GM21390 (cell line): ENCODE results near the gene HECW1.

Source experiments
- ATAC-seq: cut with Tn5 transposase; IDR thresholded peaks from one replicate; pipeline ENCODE4 v1.9.1; 2021; ENCODE audit not compliant: unreplicated experiment

HECW1 gene

DNA sequence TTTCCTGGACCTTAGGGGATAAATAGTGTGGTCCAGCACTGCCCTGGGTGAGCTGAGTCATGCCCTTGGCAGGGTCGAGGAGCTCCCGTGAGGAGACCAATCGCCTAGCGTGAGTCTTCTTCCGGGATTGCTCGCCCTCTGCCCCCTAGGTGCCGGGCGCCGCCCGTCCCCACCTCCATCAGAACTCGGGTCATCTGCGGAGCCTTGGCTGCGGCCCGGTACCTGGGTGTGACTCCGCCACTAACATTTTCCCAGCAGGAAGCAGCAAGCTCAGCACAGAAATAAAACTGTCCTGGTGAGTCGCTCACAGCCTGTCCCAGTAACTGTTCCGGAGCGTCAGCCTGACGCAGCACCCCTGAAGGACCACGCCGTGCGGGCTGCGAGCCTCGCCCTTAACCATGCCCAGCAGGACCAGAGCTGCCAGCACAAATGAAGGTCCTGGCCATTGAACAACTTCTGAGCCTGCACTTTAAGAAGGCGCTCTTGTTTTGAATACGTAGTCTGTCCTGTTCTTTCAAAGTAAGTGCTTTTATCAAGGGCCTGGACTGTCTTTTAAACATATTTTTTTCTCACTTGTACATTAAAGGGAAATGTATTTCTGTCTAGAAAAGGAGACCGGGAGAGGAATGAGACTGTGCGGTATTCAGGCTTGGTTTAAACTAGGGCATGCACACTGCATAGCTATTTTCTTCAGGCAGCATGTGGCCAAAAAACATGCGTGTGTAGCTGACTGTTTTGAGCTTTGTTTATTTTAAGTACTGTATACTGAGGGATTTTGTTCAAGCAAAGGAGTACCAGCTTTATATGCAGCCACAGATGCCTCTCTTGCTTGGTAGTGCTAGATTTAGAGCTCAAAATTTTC lies 136.7 kb downstream of the HECW1 start:
- ATAC-seq: no peak

DNA sequence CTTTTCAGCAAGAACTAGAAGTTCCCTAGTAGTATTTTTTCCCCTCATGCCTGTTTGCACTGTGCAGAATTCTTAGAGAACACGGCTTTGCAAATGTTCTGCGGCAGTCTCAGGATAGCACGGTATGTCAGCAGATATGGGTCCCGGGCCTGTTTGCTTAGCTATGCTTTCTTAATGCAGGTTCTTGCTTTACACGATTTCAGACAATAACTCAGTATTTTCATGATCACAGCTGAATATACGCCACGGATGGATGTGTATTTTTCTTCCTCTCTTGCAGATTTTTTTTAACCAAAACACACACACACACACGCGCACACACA lies 137.3 kb downstream of the HECW1 start:
- ATAC-seq: no peak

DNA sequence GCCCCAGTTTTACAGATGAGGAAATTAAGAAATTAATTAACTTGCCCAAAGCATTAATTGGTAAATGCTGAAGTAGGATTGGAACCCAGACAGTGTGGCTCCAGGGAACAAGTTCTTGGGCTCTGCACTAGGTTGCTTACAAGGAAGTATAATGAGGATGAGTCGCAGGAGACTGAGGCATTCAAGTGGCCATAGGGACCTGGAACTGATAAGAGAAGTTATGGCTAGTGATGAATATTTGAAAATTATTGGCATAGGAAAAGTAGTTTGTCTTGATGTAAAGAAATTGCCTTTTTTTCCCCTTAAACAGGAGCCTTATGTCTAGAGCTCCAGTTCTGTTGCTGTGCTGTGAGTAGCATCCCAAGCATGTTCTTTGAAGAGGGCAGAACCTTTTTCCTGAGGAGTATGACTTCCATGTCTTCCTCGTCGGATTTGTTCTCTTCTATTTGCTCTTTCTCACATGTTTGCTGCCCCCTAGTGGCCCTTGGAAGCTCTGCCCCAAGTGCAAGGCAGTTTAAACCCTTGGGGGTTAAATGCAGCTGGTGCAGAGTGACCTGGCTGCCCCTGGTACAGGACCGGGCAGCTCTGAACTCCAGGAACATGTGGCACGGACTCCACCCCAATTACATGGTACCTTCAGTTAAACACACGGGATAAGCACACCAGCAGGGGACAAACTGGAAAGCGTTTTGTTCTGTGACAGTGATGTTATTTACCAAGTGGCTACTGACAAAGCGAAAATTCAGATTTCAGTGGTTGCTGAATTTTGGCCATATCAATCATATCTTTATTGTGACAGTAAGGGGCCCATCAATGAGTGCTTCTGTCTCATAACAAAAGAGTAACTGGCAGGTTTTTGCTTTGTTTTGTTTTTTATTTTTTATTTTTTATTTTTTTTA lies 148.8 kb downstream of the HECW1 start:
- peak; percentile 88 for ATAC-seq

DNA sequence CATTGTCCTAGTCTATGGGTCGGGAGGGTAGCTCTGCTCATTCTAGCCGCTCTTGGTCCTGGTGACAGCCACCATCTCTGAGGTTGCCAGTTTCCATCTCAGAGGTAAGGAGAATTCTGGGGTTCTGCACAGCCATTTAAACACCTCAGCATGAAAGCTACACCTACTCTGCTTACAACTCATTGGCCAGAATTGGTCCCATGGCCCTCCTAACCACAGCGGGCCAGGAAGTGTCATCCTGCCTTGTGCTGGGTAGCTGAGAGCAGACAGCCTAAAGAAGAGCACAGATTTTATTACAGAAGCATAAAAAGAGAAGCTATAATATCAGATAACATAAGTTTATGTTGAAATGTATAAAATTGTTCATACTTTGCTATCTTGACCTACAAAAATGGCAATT lies 152.7 kb downstream of the HECW1 start:
- ATAC-seq: no peak

DNA sequence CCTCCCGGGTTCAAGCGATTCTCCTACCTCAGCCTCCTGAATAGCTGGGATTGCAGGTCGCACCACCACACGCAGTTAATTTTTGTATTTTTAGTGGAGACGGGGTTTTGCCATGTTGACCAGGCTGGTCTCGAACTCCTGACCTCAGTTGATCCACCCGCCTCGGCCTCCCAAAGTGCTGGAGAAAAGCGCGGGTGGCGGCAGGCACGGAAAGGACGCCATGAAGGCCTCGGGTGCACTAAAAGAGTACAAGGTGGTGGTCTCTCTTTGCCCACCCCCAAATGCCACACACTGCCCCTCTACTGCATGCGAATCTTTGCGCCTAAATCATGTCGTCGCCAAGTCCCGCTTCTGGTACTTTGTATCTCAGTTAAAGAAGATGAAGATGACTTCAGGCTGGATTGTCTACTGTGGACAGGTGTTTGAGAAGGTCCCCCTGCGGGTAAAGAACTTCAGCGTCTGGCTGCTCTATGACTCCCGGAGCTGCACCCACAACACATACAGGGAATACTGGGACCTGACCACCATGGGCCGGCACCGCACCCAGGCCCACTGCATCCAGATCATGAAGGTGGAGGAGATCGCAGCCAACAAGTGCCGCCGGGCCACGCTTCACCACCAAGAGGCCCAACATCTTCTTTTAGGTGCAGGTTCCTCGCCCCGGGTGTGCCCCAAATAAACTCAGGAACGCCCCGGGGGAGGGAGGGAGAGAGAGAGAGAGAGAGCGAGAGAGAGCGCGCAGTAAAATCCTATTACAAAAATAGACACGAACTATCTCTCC lies 161.7 kb downstream of the HECW1 start:
- no peak for ATAC-seq

DNA sequence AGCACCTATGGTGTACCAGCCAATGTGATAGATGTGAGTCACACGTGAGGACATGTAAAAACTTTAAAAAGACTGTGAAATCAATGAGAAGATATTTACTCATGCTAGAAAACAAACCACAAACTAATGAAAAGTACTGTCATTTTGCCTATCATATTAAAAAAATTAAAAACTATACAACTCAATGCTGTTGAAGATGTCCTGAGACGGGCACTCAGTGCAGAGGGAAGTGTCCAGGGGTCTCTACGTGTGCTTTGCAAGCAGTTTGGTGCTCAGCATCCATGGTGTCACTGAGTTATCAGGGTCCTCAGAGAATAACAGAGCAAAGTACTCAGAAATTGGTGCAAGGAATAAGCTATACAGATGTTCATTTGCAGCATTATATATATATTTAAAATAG lies 162.3 kb downstream of the HECW1 start:
- ATAC-seq: no peak

DNA sequence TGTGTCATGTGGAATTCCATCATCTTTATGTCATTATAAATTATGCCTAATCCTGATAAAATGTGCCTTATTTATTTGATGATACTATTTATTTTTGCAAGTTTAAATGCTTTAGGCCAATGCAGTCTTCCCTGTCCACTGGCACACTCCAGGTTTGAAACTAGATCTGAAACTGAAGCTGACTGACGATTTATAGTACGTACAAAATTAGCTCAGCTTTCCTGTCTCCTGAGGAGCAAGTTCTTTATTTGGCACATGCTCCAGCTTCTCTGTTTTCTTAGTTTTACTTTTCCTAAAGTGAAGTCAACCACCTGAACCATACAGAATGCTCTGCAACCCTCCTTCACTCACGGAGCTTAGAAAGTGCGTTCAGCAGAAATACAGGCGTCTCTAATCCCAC lies 164.1 kb downstream of the HECW1 start:
- no peak for ATAC-seq

DNA sequence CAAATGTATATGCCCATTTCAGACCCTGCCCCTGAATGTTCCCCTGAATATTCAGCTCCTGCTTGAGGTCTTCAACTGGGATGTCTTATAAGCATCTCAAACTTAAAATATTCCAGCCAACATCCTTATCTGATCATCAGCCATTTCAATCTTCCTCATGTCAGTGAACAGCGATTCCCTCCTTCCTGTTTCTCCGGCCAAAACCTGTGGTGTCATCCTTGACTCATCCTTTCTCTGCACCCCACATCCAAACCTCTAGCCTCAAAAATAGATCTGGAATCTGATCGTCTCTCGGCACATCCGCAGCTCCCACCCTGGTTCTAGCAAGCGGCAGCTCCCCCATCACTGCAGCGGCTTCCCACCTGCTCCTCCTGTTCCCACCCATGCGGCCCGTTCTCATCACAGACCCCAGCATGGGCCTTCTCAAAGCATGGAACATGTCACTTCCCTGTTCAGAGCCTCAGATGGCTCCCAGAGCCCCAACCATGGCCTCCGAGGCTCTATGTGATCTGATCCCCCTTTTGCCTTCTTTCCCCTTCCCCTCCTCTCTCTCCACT lies 165.7 kb downstream of the HECW1 start:
- ATAC-seq: no peak

DNA sequence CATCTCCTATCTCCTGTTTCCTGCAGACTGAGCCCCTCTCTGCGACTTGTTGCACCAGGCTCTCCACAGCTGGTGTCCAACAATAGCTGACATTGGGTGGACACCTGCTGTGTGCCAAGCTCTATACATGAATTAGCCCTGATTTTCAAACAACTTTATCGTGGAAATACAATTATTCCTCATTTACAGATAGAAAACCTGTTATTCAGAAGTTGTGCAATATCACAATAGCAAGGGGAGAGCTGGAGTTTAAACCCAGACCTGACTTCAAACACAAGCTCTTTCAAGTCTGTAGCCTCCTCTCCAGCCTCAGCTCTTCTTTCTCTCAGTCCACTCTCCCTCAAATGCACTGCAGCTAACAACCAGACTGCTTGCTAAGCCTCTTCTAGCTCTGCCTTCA lies 168.8 kb downstream of the HECW1 start:
- ATAC-seq: no peak

DNA sequence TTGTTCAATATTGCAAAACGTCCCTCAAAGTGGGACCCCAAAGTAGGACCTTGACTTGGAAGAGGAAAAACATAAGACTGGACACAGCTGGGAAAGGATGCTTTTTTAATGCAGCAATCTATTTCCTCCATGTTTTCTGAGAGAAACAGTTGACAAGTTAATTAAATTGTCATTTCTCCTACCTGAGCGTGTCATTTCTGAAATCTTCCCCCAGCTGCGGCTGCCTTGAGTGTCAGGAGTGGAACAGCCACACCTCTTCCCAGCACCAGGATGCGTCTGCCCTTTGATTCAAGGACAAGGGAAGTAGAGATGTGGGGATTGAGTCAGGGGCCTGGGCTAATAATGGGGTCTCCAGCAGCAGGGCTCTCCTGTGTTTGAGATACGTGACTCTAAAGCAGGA lies 171.3 kb downstream of the HECW1 start:
- no peak for ATAC-seq

DNA sequence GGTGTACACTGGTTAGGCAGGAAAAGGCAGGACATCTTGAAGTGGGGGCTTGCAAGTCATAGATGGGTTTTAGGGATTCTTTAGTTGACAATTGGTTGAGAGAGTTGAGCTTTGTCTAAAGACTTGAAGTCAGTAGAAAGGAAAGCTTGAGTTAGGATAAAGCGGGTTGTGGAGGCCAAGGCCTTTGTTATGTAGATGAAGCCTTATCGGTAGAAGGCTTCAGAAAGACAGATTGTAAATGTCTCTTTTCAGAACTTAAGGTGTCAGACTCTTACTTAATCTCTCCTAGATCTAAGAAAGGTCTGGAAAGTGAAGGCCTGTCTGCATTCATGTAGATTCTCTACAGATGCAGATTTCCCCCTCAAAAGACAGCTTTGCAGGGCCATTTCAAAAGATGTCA lies 177.4 kb downstream of the HECW1 start:
- no peak for ATAC-seq

DNA sequence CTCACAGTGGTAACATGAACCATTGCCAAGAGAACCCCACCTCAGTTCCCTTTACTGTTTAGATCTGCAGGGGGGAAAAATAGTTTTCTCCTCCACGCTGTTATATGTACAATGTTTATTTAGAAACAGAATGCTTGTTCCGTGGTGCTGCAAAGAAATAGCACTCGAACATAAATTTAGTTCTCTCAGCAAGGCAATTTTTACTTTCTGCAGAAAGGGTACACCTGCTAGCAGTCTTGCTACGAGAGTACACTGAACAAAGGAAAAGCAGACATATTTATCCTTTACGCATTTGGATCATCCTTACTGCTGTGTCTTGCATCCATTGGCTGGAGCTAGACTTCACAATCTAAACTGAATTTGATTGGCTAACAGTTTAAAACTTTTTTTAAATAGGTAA lies 178.5 kb downstream of the HECW1 start:
- ATAC-seq: no peak

DNA sequence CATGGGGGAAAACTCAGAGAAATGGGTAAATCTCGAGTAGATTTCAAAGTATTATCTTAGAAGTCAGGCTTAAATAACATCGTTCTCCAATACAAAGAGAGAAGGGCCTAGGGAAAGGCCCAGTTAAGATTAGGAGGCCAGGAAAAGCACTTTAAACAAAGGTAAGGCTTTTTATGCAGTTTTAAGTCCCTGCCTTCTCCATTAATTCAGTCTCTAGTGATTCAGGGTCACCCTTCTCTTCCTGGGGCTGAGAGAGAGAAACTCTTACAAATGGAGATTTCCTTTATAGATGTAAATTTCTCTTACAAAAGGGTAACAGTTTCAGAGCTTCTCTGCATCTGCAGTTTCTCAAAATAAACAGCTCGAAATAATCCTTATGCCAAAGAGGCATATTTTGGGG lies 179.3 kb downstream of the HECW1 start:
- no peak for ATAC-seq

DNA sequence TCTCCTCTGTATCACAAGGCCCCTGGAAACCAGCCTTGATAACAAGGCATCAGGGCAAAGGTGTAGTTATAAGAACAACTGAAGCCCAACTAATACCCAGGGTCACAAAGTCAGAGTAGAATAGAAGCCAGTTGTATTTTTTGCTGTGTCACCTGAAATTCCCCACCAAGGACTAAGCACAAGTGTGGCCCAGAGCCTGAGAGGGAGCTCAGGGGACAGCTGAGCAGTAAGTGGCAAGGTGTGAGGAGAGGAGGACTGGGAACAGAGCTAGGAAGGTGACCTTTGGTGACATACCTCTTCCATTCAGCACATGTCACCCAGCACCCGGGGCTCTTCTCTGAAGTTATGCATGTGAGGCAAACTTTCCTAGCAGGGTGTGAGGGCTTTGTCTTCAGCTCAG lies 179.9 kb downstream of the HECW1 start:
- ATAC-seq: no peak

DNA sequence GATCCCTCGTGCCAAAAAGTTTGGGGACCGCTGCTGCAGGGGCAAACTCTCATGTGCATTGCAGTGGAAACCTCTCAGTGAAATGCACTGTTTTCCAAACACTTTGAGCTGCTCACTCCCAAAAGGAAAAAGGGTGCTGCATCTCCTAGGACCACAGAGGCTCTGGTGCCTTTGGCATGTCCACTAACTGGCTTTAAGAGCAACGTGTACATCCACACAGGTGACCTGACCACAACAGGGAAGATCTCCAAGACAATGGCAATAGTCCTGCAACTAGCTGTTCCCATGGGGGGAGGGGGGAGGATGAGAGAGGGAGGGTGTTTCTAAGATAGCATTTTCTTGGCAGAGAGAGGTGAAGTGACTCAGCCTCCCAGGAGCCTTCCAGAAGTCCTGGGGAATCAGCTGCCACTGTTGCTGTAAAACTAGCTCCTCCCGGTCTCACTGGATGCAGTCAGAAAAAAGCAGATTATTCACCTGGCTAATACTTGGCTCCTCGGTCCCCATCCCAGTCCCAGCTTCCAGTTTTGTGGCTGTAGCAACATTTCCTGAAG lies 181.7 kb downstream of the HECW1 start:
- ATAC-seq: no peak

DNA sequence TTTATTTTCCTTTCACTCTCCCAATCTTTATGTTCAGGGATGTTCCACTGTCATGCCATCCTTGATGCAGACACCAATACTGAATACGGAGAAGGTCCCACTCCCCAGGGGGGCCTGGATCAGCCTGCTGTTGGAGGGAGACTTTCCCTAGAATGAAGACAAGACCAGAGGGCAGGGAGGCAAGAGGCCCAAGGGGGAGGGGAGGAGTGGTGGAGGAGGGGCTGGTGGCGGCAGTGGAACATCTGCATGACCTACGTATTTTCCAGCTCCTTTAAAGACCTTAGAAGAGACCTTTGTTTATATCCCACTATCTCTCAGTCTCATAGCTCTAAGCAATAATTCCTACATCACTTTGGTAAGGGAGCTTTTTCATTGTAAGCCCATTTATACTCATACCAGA lies 183.0 kb downstream of the HECW1 start:
- no peak for ATAC-seq

DNA sequence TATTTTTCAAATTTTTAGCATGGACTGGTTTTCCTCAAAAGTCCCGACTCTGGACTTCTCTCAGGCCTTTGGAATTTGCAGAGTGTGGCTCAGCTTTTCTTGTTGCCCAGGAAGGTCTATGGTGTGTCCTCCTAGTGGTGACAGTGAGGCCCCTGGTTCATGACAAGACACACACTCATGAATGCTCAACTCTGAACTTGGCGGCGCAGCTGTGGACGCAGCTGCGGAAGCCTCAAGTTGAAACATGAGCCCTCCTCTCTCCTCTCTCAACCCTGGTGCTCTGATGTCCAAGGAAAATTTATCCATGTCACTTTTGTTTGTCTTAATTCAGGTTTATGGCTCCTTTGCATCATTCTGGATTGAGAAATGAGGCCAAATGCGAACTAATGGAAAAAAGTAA lies 183.9 kb downstream of the HECW1 start:
- ATAC-seq: no peak

DNA sequence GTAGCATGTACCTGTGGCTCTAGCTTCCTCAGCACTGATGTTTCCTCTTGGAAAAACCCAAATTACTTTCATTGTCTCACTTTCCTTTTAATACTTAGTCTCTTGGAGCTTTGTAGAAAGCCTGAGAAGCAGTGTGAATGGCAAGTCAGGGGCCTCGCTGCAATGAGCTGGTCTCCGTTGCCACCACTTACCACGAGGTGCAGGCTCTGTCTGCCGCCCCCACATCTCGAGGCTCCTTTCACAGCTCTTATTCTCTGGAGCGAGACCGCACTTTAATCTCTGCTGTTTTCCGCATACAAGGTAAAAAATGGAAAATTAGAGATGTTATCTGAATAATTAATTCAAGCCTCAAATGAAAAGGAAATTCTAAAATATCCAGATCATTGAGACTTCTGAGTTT lies 186.2 kb downstream of the HECW1 start:
- no peak for ATAC-seq

DNA sequence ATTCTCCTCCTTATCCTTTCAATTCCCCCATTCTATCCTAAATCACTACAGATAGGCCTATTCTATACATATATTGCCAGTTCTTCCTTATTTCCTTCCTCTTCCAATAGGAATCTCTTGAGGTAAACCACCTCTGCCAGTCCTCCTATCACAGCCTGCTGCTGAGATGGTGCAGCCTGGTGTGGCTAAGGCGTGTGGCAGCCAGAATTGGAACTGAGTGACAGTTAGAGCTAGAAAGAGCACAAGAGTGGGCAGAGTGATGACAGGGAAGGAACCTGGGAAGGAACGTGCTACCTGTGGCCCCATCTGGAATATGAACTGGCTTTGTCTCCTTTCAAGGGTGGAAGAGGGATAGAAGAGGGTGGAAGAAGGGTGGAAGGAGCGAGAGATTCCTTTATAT lies 187.7 kb downstream of the HECW1 start:
- no peak for ATAC-seq

DNA sequence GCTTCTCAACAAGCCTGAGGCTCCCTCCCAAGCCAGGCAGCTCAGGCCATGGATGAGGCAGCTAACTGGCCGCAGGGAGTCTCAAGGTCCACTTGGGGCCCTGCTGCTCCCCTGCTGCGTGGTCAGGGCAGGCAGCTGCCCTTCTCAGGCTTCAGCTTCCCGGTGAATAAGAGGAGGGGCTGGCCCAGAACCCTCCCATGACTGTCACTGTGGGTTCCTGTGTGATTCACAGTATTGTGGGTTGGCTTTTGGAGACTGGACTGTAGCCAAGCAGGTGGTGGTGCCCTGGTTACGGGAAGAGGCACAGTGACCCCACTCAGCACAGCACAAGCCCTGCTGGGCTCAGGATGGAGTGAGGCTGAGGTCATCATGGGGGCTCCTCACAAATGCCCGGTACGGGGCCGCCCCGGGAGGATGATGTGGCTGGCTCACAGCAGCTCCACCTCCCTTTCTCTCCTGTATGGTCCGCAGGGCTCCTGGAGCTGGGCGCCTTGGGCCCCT lies 189.8 kb downstream of the HECW1 start:
- no peak for ATAC-seq
